ENCODE measurements around the gene EIF3B. TPM values are rescaled to one million over a fixed set of nuclear protein-coding genes. Genes with fewer than 3 reads are reported as not detected.
"Not testable (repeated sequence)": the region's sequence is repeated elsewhere in the genome, so short reads cannot be mapped to it uniquely, and the experiment has no call there.

Gene EIF3B
- 107 TPM for total RNA-seq
- long read RNA-seq, transcript EIF3B-201 (19 exons, 3,055 nt) = minor isoform, 107 of 345 reads
- long read RNA-seq, transcript EIF3B-202 (19 exons, 2,966 nt) = major isoform, 132 of 345 reads
- long read RNA-seq, partial matches to known transcripts = 37 of 345 reads
- long read RNA-seq, other reads (novel, unspliced or antisense) = 69 of 345 reads

DNA sequence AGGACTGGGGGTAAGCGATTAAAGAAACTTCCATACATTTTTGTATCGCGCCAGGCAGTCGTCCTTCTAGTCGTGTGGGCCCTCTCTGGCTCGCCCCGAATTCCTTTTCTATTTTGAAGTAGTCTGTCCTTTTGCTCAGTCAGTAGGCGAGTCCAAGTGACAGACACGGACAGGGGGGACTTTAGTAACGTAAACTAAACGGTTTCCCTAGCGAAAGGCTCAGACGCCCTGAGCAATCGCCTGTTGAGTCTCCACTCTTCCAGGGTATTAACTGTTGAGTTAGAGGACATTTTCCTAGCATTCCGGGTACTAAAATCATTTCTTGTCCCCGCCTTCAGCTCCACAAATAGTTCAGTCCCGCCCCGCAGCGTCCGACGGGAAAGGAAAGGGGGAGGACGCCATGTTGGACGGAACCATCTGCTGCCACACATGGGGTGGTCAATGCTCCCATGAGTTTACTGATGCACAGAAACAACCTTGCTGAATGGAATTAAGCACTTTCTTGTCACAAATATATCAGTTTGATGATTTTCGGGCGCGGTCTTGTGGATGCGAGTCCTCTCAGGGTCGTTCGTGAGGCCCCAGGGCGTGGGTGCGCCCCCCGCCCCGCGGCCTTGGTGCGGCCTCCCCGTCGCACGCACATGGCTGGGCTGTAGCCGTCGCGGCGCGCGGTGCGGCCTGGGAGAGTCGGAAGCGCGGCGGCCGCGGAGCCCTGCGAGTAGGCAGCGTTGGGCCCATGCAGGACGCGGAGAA, at the start of gene EIF3B:
Gene EIF3B, plus strand, starts transcription at position 642 of the 753 bp plus-strand sequence. Its CDS starts 95 bp downstream, at position 737.
- peak within 1 kb of the TSS; percentile 100 for H3K27ac ChIP-seq
- H3K36me3 ChIP-seq = peaks cover 14% of the 10 kb centered on the region
- intact Hi-C loops (cut with DNase I) = loop anchor here (10.0 kb wide), 1 partner anchor 110 kb away; the partner anchor contains the start of genes MRM2 and NUDT1
- DNase-seq = peak; percentile 94
- ATAC-seq = peak; percentile 94
- peaks cover 45% of the 10 kb centered on the region for H3K4me1 ChIP-seq
- no peaks in the 10 kb centered on the region for H3K27me3 ChIP-seq
- TF ChIP-seq, protein P1, sequence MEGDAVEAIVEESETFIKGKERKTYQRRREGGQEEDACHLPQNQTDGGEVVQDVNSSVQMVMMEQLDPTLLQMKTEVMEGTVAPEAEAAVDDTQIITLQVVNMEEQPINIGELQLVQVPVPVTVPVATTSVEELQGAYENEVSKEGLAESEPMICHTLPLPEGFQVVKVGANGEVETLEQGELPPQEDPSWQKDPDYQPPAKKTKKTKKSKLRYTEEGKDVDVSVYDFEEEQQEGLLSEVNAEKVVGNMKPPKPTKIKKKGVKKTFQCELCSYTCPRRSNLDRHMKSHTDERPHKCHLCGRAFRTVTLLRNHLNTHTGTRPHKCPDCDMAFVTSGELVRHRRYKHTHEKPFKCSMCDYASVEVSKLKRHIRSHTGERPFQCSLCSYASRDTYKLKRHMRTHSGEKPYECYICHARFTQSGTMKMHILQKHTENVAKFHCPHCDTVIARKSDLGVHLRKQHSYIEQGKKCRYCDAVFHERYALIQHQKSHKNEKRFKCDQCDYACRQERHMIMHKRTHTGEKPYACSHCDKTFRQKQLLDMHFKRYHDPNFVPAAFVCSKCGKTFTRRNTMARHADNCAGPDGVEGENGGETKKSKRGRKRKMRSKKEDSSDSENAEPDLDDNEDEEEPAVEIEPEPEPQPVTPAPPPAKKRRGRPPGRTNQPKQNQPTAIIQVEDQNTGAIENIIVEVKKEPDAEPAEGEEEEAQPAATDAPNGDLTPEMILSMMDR (IDR thresholded peaks at IDR 0.05) = no peak
- peak within 1 kb of the TSS; percentile 99 for H3K4me3 ChIP-seq
- H3K9me3 ChIP-seq = no peaks in the 10 kb centered on the region

DNA sequence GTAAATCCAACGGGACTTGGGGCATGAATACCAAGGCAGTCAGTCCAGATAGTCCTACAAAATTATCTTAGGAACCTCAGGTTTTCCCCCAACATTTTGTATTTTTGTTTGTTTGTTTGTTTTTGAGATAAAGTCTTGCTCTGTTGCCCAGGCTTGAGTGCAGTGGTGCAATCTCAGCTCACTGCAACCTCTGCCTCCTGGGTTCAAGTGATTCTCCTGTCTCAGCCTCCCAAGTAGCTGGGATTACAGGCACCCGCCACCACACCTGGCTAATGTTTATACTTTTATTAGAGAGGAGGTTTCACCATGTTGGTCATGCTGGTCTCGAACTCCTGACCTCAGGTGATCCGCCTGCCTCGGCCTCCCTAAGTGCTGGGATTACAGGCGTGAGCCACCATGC, 49.4 kb upstream of the EIF3B start:
- ATAC-seq; DNase-seq; H3K36me3 ChIP-seq; H3K9me3 ChIP-seq; H3K4me3 ChIP-seq; H3K27me3 ChIP-seq; intact Hi-C loops (cut with DNase I): not testable (repeated sequence)
- peak overlapping the region; percentile 14 for H3K27ac ChIP-seq
- peaks cover 16% of the 10 kb centered on the region for H3K4me1 ChIP-seq

DNA sequence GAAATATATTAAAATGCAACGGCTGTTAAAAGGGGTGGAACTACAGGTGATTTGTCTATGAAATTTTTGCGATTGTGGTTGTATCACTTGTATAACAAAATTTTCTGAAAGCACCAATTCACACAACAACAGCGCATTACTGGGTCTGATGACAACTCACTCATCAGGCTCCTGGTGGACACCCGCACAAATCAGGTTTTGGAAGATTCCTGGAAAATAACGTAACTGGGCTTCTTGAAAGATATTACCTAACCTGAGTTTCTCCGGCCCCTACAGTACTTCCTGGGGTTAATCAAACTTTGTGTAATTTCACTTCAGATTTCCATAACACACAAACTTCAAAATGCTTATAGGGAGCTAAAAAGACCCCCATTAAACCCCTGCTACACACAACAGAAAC, 47.9 kb upstream of the EIF3B start:
- TF ChIP-seq, protein P1 (IDR thresholded peaks at IDR 0.05) = no peak
- ATAC-seq = no peak
- peaks cover 22% of the 10 kb centered on the region for H3K4me1 ChIP-seq
- H3K27me3 ChIP-seq = no peaks in the 10 kb centered on the region
- H3K9me3 ChIP-seq = no peaks in the 10 kb centered on the region
- peaks cover 5% of the 10 kb centered on the region for H3K36me3 ChIP-seq
- intact Hi-C loops (cut with DNase I) = no loop called here
- DNase-seq = no peak
- no peak overlapping the region for H3K4me3 ChIP-seq
- no peak overlapping the region for H3K27ac ChIP-seq

DNA sequence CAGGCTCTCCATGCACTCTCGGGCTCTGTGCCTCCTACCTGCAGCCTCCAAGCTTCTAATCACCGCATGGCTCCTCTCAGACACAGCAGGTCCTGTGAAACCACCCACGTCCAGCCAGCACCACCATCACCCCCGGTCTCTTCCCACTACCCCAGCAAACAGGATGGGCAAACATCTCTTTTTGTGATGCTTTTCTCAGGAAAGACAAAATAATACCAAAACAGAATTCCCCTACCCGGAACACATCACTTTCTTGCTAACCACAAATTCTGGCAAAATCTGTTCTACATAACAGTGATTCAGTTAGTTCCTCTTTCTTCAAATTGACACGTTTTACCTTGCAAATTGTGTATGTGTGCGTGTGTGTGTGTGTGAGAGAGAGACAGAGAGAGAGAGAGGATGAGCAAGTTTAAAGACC, 46.9 kb upstream of the EIF3B start:
- ATAC-seq (no peak), DNase-seq (no peak)
- TF ChIP-seq, protein P1 (IDR thresholded peaks at IDR 0.05) = no peak
- no peak overlapping the region for H3K4me3 ChIP-seq
- H3K27ac ChIP-seq = no peak overlapping the region
- no peaks in the 10 kb centered on the region for H3K9me3 ChIP-seq
- peaks cover 28% of the 10 kb centered on the region for H3K4me1 ChIP-seq
- no peaks in the 10 kb centered on the region for H3K27me3 ChIP-seq
- peaks cover 5% of the 10 kb centered on the region for H3K36me3 ChIP-seq
- intact Hi-C loops (cut with DNase I) = no loop called here

DNA sequence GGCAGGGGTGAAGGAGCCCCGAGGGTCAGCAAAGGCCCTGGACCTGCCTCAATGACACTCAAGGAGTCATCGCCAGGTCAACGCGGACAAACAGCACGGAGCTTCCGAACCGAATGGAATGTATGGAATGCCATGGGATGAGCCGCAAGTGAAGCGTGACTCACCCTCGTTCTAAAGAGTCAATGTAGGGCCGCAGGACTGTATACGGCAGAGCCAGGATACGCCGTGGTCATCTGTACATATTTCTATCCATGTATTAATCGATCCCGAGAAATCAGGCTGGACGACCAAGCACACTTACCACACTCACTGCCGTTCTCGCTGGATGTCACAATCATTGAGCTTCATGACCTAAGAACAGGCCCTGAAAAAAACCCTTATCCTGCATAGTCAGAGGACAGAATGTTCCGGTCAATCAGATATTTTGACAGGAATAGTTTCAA, 44.7 kb upstream of the EIF3B start:
- Histone ChIP-seq H3K27ac (no peak overlapping the region), H3K36me3 (peaks cover 5% of the 10 kb centered on the region), H3K4me3 (no peak overlapping the region), H3K27me3 (no peaks in the 10 kb centered on the region), H3K9me3 (no peaks in the 10 kb centered on the region), H3K4me1 (peaks cover 25% of the 10 kb centered on the region)
- TF ChIP-seq, protein P1 (IDR thresholded peaks at IDR 0.05) = no peak
- intact Hi-C loops (cut with DNase I) = no loop called here
- ATAC-seq = no peak
- DNase-seq = no peak

DNA sequence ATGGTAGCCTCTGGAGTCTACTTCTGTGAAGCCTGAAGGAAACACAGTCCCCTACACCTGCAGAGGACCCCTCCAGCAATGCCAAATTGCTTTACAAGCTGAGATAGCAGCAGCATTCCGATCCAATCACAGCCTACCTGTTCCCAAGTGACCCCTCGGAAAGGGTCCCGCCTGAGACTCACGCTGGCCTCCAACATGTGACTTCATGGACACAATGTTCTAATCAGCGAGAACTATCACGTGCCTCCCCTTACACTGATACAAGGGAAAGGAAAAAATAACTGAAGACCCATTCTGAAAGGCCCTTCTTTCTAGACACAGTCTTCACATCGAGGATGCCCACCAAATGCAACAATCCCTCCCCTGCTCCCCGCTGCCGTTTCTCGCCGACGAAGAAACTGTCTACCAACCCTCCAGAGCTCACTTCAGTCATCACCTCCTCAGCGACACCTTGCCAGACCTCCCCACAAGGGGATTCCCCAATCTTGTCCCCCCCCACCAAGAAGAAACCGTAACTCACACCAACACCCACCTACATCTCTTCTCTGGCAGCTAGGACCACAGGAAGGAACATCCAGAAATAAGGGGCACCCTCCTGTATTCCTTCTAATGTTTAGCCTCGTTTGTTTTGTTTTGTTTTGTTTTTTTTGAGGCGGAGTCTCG, 42.2 kb upstream of the EIF3B start:
- no peaks in the 10 kb centered on the region for H3K27me3 ChIP-seq
- no peak overlapping the region for H3K27ac ChIP-seq
- DNase-seq (no peak), ATAC-seq (no peak)
- H3K9me3 ChIP-seq = no peaks in the 10 kb centered on the region
- TF ChIP-seq, protein P1 (IDR thresholded peaks at IDR 0.05) = no peak
- H3K4me3 ChIP-seq = peak overlapping the region; percentile 8
- H3K36me3 ChIP-seq = peaks cover 5% of the 10 kb centered on the region
- intact Hi-C loops (cut with DNase I) = no loop called here
- H3K4me1 ChIP-seq = peaks cover 20% of the 10 kb centered on the region
